GM12891 (cell line): Measurements from ENCODE around the gene CDCA4.

Source experiments
- PAX5 ChIP-seq: IDR thresholded peaks from 2 replicates; pipeline ENCODE4 v1.6.1; 2011; ENCODE audit warnings: low read length, moderate library complexity, mild to moderate bottlenecking; ENCODE audit not compliant: insufficient read depth, severe bottlenecking
- POLR2A ChIP-seq: IDR thresholded peaks from 2 replicates; pipeline ENCODE4 v1.6.1; 2011; ENCODE audit warnings: low read depth, low read length, control low read depth
- POLR2AphosphoS5 ChIP-seq: IDR thresholded peaks from 2 replicates; pipeline ENCODE4 v1.6.1; 2011; ENCODE audit warnings: low read depth, low read length, control low read depth
- POU2F2 ChIP-seq: IDR thresholded peaks from 2 replicates; pipeline ENCODE4 v1.6.1; 2011; ENCODE audit warnings: low read depth, mild to moderate bottlenecking, control low read depth, low read length, moderate library complexity
- SPI1 ChIP-seq: IDR thresholded peaks from 2 replicates; pipeline ENCODE4 v1.6.1; 2011; ENCODE audit warnings: low read depth, low read length, control low read depth
- TAF1 ChIP-seq: IDR thresholded peaks from 2 replicates; pipeline ENCODE4 v1.6.1; 2011; ENCODE audit warnings: low read depth, low read length, control low read depth

DNA sequence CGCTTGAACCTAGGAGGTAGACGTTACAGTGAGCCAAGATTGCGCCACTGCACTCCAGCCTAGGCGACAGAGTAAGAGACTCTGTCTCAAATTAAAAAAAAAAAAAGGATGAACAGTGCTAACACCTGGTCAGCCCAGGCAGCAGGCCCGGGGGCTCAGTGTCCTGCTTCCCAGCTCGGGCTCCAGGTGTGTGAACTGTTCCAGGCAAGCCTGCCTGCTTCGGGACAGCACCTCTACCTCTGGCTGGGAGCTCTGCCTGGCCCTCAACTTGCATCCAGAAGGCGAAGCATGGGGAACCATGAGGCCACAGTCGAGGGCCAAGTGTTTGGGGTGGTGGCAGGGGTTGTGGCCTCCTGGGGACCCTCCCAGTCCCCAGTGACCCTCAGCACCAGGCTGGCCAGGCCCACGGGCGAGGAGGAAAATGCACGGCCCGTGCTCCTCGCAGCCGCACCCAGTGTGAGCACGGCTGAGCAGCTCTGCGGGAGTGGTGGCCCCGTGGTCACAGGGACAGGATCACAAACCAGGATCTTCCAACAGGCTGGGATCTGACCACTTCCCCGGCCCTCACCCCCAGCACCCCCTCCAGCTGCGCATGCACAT is 15.5 kb downstream of the CDCA4 start:
- TF ChIP-seq TAF1, result no peak
- no peak for TF ChIP-seq POLR2A
- TF ChIP-seq POLR2AphosphoS5, result no peak
- TF ChIP-seq POU2F2, result no peak
- TF ChIP-seq SPI1, result no peak
- no peak for TF ChIP-seq PAX5
